ENCODE measurements around the gene CRTC2.

Gene CRTC2

DNA sequence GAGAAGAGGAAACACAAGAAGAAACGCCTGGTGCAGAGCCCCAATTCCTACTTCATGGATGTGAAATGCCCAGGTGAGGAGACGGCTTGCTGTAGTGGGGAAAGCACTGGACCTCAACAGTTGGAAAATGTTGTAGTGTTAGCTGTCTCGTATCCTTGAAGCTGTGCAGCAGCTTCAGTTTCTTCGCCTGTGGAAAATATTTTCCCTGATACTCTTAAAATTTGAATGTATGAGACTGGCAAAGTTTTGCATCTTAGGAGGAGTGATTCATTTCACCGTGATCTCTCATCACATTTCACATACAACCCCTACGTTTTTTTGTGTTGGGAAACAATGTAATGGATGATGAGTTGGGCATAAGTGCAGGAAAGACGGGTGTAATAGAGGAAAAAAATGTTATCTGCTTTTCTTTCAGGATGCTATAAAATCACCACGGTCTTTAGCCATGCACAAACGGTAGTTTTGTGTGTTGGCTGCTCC, 32.8 kb upstream of the CRTC2 start:
- Histone ChIP-seq H3K4me1 (ENCODE audit: insufficient read depth, low read length) (peaks cover 39% of the 10 kb centered on the region), H2AFZ (ENCODE audit: low read depth, low read length) (0 out of 2 replicates have a peak overlapping the region, but pooled peaks have one; percentile 67), H3K36me3 (ENCODE audit: insufficient read depth, low read length) (peaks cover 45% of the 10 kb centered on the region), H4K20me1 (ENCODE audit: insufficient read depth, low read length) (peaks cover 10% of the 10 kb centered on the region; the same call in 1 of the 2 replicates), H3K4me3 (ENCODE audit: low read depth in 1 of 2, low read length in 2 of 2) (peak overlapping the region; percentile 53 to 66), H3K4me2 (ENCODE audit: insufficient read depth, low read length) (peak overlapping the region; percentile 68), H3K9ac (ENCODE audit: low read depth, low read length) (peak overlapping the region; percentile 63), H3K27ac (ENCODE audit: low read length) (peak overlapping the region; percentile 86), H3K9me3 (ENCODE audit: insufficient read depth, low read length, severe bottlenecking) (no peaks in the 10 kb centered on the region), H3K27me3 (ENCODE audit: insufficient read depth, low read length, poor library complexity) (no peaks in the 10 kb centered on the region), H3K79me2 (ENCODE audit: insufficient read depth, low read length) (peaks cover 22% of the 10 kb centered on the region)
- no peak for ATAC-seq (ENCODE audit: insufficient read depth, low read depth)
- TF ChIP-seq, protein P1, sequence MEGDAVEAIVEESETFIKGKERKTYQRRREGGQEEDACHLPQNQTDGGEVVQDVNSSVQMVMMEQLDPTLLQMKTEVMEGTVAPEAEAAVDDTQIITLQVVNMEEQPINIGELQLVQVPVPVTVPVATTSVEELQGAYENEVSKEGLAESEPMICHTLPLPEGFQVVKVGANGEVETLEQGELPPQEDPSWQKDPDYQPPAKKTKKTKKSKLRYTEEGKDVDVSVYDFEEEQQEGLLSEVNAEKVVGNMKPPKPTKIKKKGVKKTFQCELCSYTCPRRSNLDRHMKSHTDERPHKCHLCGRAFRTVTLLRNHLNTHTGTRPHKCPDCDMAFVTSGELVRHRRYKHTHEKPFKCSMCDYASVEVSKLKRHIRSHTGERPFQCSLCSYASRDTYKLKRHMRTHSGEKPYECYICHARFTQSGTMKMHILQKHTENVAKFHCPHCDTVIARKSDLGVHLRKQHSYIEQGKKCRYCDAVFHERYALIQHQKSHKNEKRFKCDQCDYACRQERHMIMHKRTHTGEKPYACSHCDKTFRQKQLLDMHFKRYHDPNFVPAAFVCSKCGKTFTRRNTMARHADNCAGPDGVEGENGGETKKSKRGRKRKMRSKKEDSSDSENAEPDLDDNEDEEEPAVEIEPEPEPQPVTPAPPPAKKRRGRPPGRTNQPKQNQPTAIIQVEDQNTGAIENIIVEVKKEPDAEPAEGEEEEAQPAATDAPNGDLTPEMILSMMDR (IDR thresholded peaks at IDR 0.05; ENCODE audit: borderline replicate concordance, extremely low read depth, low read length, poor library complexity, severe bottlenecking): no peak
- TF ChIP-seq EZH2 (IDR thresholded peaks at IDR 0.05; ENCODE audit: borderline replicate concordance, low read depth, low read length, severe bottlenecking): no peak
- no peak for DNase-seq

- Histone ChIP-seq H3K9me3 (ENCODE audit: insufficient read depth, low read length, severe bottlenecking) (no peaks in the 10 kb centered on the region), H3K4me2 (ENCODE audit: insufficient read depth, low read length) (peak within 1 kb of the TSS; percentile 68), H3K4me3 (ENCODE audit: low read depth in 1 of 2, low read length in 2 of 2) (peak within 1 kb of the TSS; percentile 53 to 66), H3K36me3 (ENCODE audit: insufficient read depth, low read length) (peaks cover 44% of the 10 kb centered on the region), H3K27ac (ENCODE audit: low read length) (peak within 1 kb of the TSS; percentile 86), H2AFZ (ENCODE audit: low read depth, low read length) (peak within 1 kb of the TSS; percentile 82), H4K20me1 (ENCODE audit: insufficient read depth, low read length) (peaks cover 10% of the 10 kb centered on the region; the same call in 1 of the 2 replicates), H3K9ac (ENCODE audit: low read depth, low read length) (peak within 1 kb of the TSS; percentile 63), H3K79me2 (ENCODE audit: insufficient read depth, low read length) (peaks cover 22% of the 10 kb centered on the region), H3K27me3 (ENCODE audit: insufficient read depth, low read length, poor library complexity) (no peaks in the 10 kb centered on the region), H3K4me1 (ENCODE audit: insufficient read depth, low read length) (peaks cover 41% of the 10 kb centered on the region)
- peak; percentile 95 for DNase-seq
- no peak for TF ChIP-seq EZH2 (IDR thresholded peaks at IDR 0.05; ENCODE audit: borderline replicate concordance, low read depth, low read length, severe bottlenecking)
- TF ChIP-seq, protein P1 (IDR thresholded peaks at IDR 0.05; ENCODE audit: borderline replicate concordance, extremely low read depth, low read length, poor library complexity, severe bottlenecking): no peak
- ATAC-seq (ENCODE audit: insufficient read depth, low read depth): peak; percentile 83
These were observed 32.2 kb upstream of the CRTC2 start, which contains the start of gene RPS27 for GRCh38 chr1:153990468-153991150. Gene RPS27 (plus strand): TSS chr1:153990762. CDS start chr1:153990797, 35 bp downstream.

DNA sequence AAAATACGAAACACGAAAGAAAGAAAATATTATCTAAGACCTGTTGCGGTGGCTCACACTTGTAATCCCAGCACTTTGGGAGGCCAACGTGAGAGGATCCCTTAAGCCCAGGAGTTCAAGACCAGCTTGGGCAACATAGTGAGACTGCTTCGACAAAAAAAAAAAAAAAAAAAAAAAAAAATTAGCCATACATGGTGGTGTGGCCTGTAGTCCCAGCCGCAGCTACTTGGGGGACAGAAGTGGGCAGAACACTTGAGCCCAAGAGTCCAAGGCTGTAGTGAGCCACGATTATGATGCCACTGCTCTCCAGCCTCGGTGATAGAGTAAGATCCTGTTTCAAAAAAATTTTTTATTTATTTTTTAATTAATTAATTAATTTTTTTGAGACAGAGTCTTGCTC, 29.2 kb upstream of the CRTC2 start:
- Histone ChIP-seq H3K9me3 (ENCODE audit: insufficient read depth, low read length, severe bottlenecking) (no peaks in the 10 kb centered on the region), H3K36me3 (ENCODE audit: insufficient read depth, low read length) (peaks cover 18% of the 10 kb centered on the region), H4K20me1 (ENCODE audit: insufficient read depth, low read length) (peaks cover 6% of the 10 kb centered on the region; the same call in 1 of the 2 replicates), H3K4me2 (ENCODE audit: insufficient read depth, low read length) (no peak overlapping the region), H3K27me3 (ENCODE audit: insufficient read depth, low read length, poor library complexity) (no peaks in the 10 kb centered on the region), H3K4me3 (ENCODE audit: low read depth in 1 of 2, low read length in 2 of 2) (no peak overlapping the region), H3K9ac (ENCODE audit: low read depth, low read length) (no peak overlapping the region), H3K79me2 (ENCODE audit: insufficient read depth, low read length) (peaks cover 19% of the 10 kb centered on the region), H3K4me1 (ENCODE audit: insufficient read depth, low read length) (peaks cover 41% of the 10 kb centered on the region), H2AFZ (ENCODE audit: low read depth, low read length) (no peak overlapping the region), H3K27ac (ENCODE audit: low read length) (no peak overlapping the region)
- ATAC-seq (ENCODE audit: insufficient read depth, low read depth) (no peak), DNase-seq (no peak)
- TF ChIP-seq, protein P1 (IDR thresholded peaks at IDR 0.05; ENCODE audit: borderline replicate concordance, extremely low read depth, low read length, poor library complexity, severe bottlenecking): no peak
- no peak for TF ChIP-seq EZH2 (IDR thresholded peaks at IDR 0.05; ENCODE audit: borderline replicate concordance, low read depth, low read length, severe bottlenecking)
